ENCODE data around the gene PLEKHG4. TPM values are rescaled to one million over a fixed set of nuclear protein-coding genes. Genes with fewer than 3 reads are reported as not detected.

PLEKHG4 gene
- polyA plus RNA-seq, 2 of the 4 experiments (the other 2 are of a cell fraction): 10.0 to 15.9 TPM

DNA sequence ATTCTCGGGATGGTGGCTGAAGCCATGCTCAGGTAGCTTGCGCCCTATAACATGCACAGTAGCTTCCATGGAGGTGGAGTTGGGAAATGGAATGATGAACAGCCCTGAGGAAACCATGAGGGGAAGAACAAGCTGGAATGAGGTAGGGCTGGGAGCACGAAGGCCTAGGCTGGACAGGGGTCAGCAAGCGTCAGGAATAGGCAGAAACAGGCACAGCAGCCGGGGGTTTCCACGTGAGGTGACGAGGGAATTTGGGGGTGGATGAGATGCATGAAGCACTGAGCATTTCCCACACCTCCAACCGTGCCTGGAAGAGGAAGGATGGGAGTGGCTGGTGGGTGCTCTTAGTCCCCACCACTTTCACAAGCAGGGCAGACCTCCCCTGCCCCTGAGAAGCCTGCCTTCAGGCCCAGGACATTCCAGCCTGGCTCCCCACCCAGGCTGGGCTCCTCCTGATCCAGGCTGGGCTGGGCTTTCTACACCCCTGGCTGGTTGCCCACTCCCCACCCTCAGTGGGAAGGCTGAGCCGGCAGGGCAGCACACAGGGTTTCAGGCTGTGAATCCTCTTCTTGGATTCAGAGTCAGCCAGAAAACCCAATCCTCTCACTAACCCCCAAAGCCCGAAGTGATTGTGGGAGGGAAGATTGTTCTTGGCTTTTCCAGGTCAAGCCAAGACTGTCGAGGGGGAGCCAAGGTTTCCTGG lies 21.9 kb downstream of the PLEKHG4 start:
- no peaks in the 10 kb centered on the region for H3K9me3 ChIP-seq
- H3K4me3 ChIP-seq: no peak overlapping the region
- CTCF ChIA-PET: interaction anchor here (1.4 to 2.1 kb wide), 4 partner anchors 16 to 26 kb away, joined by 3 to 5 read pairs (median 4); partner anchors contain the start of gene LRRC36
- 76% methylated on average over 9 of the region's 11 CpGs for WGBS (ENCODE audit: missing lambda C conversion rate)
- ATAC-seq (no peak), FAIRE-seq (no peak), DNase-seq (ENCODE audit: low read depth in 1 of 2, low spot score in 1 of 2) (no peak)
- TF ChIP-seq POLR2AphosphoS2 (conservative IDR thresholded peaks at IDR 0.05; ENCODE audit: low read length) (no peak), FOSB (CRISPR knock-in tag; IDR thresholded peaks at IDR 0.05) (no peak), NR3C1 (IDR thresholded peaks at IDR 0.05) (no peak), RFX5 (IDR thresholded peaks at IDR 0.05) (no peak), ESRRA (IDR thresholded peaks at IDR 0.05; ENCODE audit: borderline replicate concordance, low read length) (no peak), POLR2A (IDR thresholded peaks at IDR 0.05; ENCODE audit: low read length) (no peak), SMC3 (IDR thresholded peaks at IDR 0.05) (no peak), CHD4 (IDR thresholded peaks at IDR 0.05; ENCODE audit: borderline replicate concordance) (no peak), HOXB5 (CRISPR knock-in tag; IDR thresholded peaks at IDR 0.05) (no peak), CHD2 (IDR thresholded peaks at IDR 0.05; ENCODE audit: low read length, partially characterized antibody) (no peak), E2F6 (IDR thresholded peaks at IDR 0.05; ENCODE audit: borderline replicate concordance, low read depth) (no peak), NFE2L2 (conservative IDR thresholded peaks at IDR 0.05; ENCODE audit: low read length) (no peak), CBX2 (IDR thresholded peaks at IDR 0.05; ENCODE audit: borderline replicate concordance, low read depth) (no peak), PHF8 (IDR thresholded peaks at IDR 0.05; ENCODE audit: borderline replicate concordance, low read depth) (no peak), HEYL (CRISPR knock-in tag; IDR thresholded peaks at IDR 0.05) (no peak), RARB (CRISPR knock-in tag; IDR thresholded peaks at IDR 0.05) (no peak), TP53 (CRISPR knock-in tag; IDR thresholded peaks at IDR 0.05) (no peak)
- TF ChIP-seq, protein P1, sequence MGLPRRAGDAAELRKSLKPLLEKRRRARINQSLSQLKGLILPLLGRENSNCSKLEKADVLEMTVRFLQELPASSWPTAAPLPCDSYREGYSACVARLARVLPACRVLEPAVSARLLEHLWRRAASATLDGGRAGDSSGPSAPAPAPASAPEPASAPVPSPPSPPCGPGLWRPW (IDR thresholded peaks at IDR 0.05): no peak
- TF ChIP-seq, protein P2, sequence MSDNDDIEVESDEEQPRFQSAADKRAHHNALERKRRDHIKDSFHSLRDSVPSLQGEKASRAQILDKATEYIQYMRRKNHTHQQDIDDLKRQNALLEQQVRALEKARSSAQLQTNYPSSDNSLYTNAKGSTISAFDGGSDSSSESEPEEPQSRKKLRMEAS (IDR thresholded peaks at IDR 0.05): no peak
- TF ChIP-seq, protein P3, sequence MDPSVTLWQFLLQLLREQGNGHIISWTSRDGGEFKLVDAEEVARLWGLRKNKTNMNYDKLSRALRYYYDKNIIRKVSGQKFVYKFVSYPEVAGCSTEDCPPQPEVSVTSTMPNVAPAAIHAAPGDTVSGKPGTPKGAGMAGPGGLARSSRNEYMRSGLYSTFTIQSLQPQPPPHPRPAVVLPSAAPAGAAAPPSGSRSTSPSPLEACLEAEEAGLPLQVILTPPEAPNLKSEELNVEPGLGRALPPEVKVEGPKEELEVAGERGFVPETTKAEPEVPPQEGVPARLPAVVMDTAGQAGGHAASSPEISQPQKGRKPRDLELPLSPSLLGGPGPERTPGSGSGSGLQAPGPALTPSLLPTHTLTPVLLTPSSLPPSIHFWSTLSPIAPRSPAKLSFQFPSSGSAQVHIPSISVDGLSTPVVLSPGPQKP (IDR thresholded peaks at IDR 0.05; ENCODE audit: low read depth, low read length): no peak
- no peak overlapping the region for H3K27ac ChIP-seq
- H3K4me2 ChIP-seq: no peak overlapping the region
- H3K4me1 ChIP-seq: no peaks in the 10 kb centered on the region
- POLR2A ChIA-PET: no interaction called here

- CTCF ChIA-PET: interaction anchor here (1.4 to 1.5 kb wide), 2 partner anchors 16 to 25 kb away, joined by 3 to 4 read pairs; partner anchors contain the start of gene LRRC36
- Histone ChIP-seq H3K4me3 (no peak overlapping the region), H3K4me2 (no peak overlapping the region), H3K4me1 (no peaks in the 10 kb centered on the region), H3K27ac (no peak overlapping the region), H3K9me3 (no peaks in the 10 kb centered on the region)
- WGBS (ENCODE audit: missing lambda C conversion rate): 85% methylated on average over 7 of the region's 7 CpGs
- DNase-seq (ENCODE audit: low read depth in 1 of 2, low spot score in 1 of 2): no peak
- no peak for FAIRE-seq
- TF ChIP-seq TFCP2L1 (CRISPR knock-in tag; IDR thresholded peaks at IDR 0.05): no peak
- TF ChIP-seq USF2 (IDR thresholded peaks at IDR 0.05): no peak
- no peak for TF ChIP-seq JUN (IDR thresholded peaks at IDR 0.05)
- no peak for TF ChIP-seq POLR2AphosphoS2 (conservative IDR thresholded peaks at IDR 0.05; ENCODE audit: low read length)
- no peak for TF ChIP-seq NPAS2 (CRISPR knock-in tag; IDR thresholded peaks at IDR 0.05; ENCODE audit: borderline replicate concordance)
- no peak for TF ChIP-seq EHMT2 (IDR thresholded peaks at IDR 0.05; ENCODE audit: low read depth)
- TF ChIP-seq, protein P1 (IDR thresholded peaks at IDR 0.05): no peak
- no peak for TF ChIP-seq NFE2L2 (conservative IDR thresholded peaks at IDR 0.05; ENCODE audit: low read length)
- no peak for TF ChIP-seq NR3C1 (IDR thresholded peaks at IDR 0.05)
- TF ChIP-seq ZSCAN20 (CRISPR knock-in tag; IDR thresholded peaks at IDR 0.05): no peak
- no peak for TF ChIP-seq PBX3 (IDR thresholded peaks at IDR 0.05)
- no peak for TF ChIP-seq EP300 (IDR thresholded peaks at IDR 0.05)
- TF ChIP-seq, protein P2 (IDR thresholded peaks at IDR 0.05): no peak
- no peak for TF ChIP-seq HOXB5 (CRISPR knock-in tag; IDR thresholded peaks at IDR 0.05)
- TF ChIP-seq CTCF (IDR thresholded peaks at IDR 0.05): no peak
- TF ChIP-seq RFX5 (IDR thresholded peaks at IDR 0.05): no peak
- ATAC-seq: no peak
- POLR2A ChIA-PET: no interaction called here
Measured at GRCh38 chr16:67302076-67302475, 22.7 kb downstream of the PLEKHG4 start.

Data from A549 (cell line).